ENCODE results near the gene GCH1.

DNA sequence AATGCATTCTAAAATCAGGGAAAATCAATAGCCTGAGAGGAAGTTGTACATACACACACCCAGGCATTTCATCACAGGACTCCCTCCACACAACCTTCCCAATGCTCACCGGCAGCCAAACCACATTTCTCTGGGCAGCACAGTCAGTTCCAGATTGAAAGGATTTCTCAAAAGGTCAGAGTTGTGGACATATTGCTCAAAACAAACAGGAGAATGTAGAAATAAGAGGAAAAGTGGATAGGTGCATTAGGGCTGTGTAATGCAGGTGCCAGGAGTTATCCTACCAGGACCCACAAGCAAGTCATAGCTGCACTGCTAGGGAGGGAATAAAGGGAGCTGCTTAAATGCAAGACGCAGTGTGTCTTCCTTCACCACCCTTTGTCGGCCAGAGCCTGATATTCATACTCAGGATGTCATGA, 62.9 kb downstream of the GCH1 start:
- TF ChIP-seq CTCF (IDR thresholded peaks at IDR 0.05) = no peak
- TF ChIP-seq EP300 (IDR thresholded peaks at IDR 0.05) = no peak

Measured in ovary (tissue), 3 donors.